GM18507 (cell line): ENCODE measurements around the gene CPSF4.
A peak's percentile ranks its signal among the peaks of the same experiment; 100 is the strongest.
"Not testable (repeated sequence)": the region's sequence is repeated elsewhere in the genome, so short reads cannot be mapped to it uniquely, and the experiment has no call there.

Source experiments
- DNase-seq: peaks from one replicate; pipeline ENCODE4 v3.0.0; 2011; ENCODE audit warnings: low read depth; ENCODE audit not compliant: insufficient read length; ENCODE audit errors: extremely low spot score
- FAIRE-seq: peaks from 2 replicates; lab custom pipeline; 2011; peaks lifted over from hg19 to GRCh38; lab: Jason Lieb, UNC

The CPSF4 gene

GRCh38 chr7:99407872-99408378, 30.8 kb upstream of the CPSF4 start:
- no peak for FAIRE-seq
- DNase-seq: no peak

- DNase-seq (peak; percentile 91), FAIRE-seq (peak; percentile 96)
Measured at GRCh38 chr7:99408379-99409191, 30.2 kb upstream of the CPSF4 start, which contains the start of the genes BUD31 and PDAP1. Gene BUD31, plus strand, starts transcription at chr7:99408969. Its CDS starts 2,124 bp downstream, at chr7:99411093. Gene PDAP1, minus strand, starts transcription at chr7:99408597. Its CDS starts 49 bp downstream, at chr7:99408548.

- no peak for FAIRE-seq
- DNase-seq: no peak
Measured at GRCh38 chr7:99409192-99409572, 29.6 kb upstream of the CPSF4 start.

- FAIRE-seq: no peak
- no peak for DNase-seq
Measured at GRCh38 chr7:99409806-99410205, 28.9 kb upstream of the CPSF4 start.

GRCh38 chr7:99410635-99411034, 28.1 kb upstream of the CPSF4 start:
- DNase-seq (no peak), FAIRE-seq (no peak)

GRCh38 chr7:99415513-99416127, 23.1 kb upstream of the CPSF4 start:
- not testable (repeated sequence) for FAIRE-seq, DNase-seq

- DNase-seq (no peak), FAIRE-seq (no peak)
Measured at GRCh38 chr7:99418260-99418659, 20.5 kb upstream of the CPSF4 start.

GRCh38 chr7:99419323-99420021, 19.3 kb upstream of the CPSF4 start:
- DNase-seq (no peak), FAIRE-seq (no peak)

GRCh38 chr7:99420213-99420612, 18.5 kb upstream of the CPSF4 start:
- FAIRE-seq (no peak), DNase-seq (no peak)

- FAIRE-seq: no peak
Measured at GRCh38 chr7:99420986-99421385, 17.8 kb upstream of the CPSF4 start.

GRCh38 chr7:99422186-99422585, 16.6 kb upstream of the CPSF4 start:
- DNase-seq (no peak), FAIRE-seq (no peak)

More at GRCh38 chr7:99420986-99421385, 17.8 kb upstream of the CPSF4 start:
- no peak for DNase-seq

- DNase-seq (no peak), FAIRE-seq (no peak)
Measured at GRCh38 chr7:99422625-99423024, 16.1 kb upstream of the CPSF4 start.

- FAIRE-seq (no peak), DNase-seq (no peak)
Measured at GRCh38 chr7:99424932-99425730, 13.6 kb upstream of the CPSF4 start.

GRCh38 chr7:99428972-99429566, 9.7 kb upstream of the CPSF4 start:
- DNase-seq (no peak), FAIRE-seq (no peak)

- DNase-seq (no peak), FAIRE-seq (no peak)
Measured at GRCh38 chr7:99429756-99430155, 9.0 kb upstream of the CPSF4 start.

GRCh38 chr7:99431756-99432540, 6.8 kb upstream of the CPSF4 start:
- not testable (repeated sequence) for DNase-seq, FAIRE-seq

GRCh38 chr7:99433158-99433557, 5.6 kb upstream of the CPSF4 start:
- FAIRE-seq (no peak), DNase-seq (no peak)

GRCh38 chr7:99437946-99438572, 684 bp upstream of the CPSF4 start:
- FAIRE-seq (no peak), DNase-seq (no peak)
